B cell (primary cell): ENCODE measurements around the gene SLAIN2. TPM values are rescaled to one million over a fixed set of nuclear protein-coding genes. Genes with fewer than 3 reads are reported as not detected.
"Not testable (repeated sequence)": the region's sequence is repeated elsewhere in the genome, so short reads cannot be mapped to it uniquely, and the experiment has no call there.

Source experiments
- ATAC-seq: fragments of 200-7000 bp; cut with Tn5 transposase; one replicate; pipeline ENCODE4 v1.10.0; 2021; ENCODE audit warnings: low read depth, mild to moderate bottlenecking, moderate number of reproducible peaks, moderate library complexity
- CTCF ChIA-PET: fragments of 350-600 bp; sonication (Branson Sonifier 250); formaldehyde crosslinking; loops from one replicate; lab custom pipeline; 2021; ENCODE audit warnings: antibody characterized with exemption, inconsistent platforms; lab: Charles Lee
- POLR2A ChIA-PET: fragments of 350-600 bp; sonication (Branson Sonifier 250); formaldehyde crosslinking; loops from one replicate; lab custom pipeline; 2021; ENCODE audit warnings: antibody characterized with exemption; lab: Charles Lee
- DNase-seq: peaks from one replicate; pipeline ENCODE4 v3.0.0; 2013
- H2AFZ ChIP-seq: 2 replicates; pipeline ENCODE4 v1.6.1; 2012; ENCODE audit warnings: mild to moderate bottlenecking, low read depth, low read length; ENCODE audit not compliant: insufficient read depth, poor library complexity, severe bottlenecking
- H3K27ac ChIP-seq, 2 donors: 1 replicate in 1 of 2; 2 replicates in 1 of 2; pipeline ENCODE4 v1.5.1; 2012 to 2013; ENCODE audit warnings: low read length in 2 of 2, mild to moderate bottlenecking in 2 of 2, moderate library complexity in 1 of 2
- H3K27me3 ChIP-seq, 4 experiments: fragments of 200-600 bp in 1 of 4; sonication (generic) in 1 of 4; replicated peaks in 1 of 4; 1 replicate in 2 of 4; 2 replicates in 2 of 4; pipeline versions ENCODE4 v1.6.1 to v1.7.0; 2013 to 2016; ENCODE audit warnings: low read length in 3 of 4, mild to moderate bottlenecking in 2 of 4, mixed read lengths in 1 of 4, moderate library complexity in 1 of 4; ENCODE audit not compliant: insufficient read depth in 4 of 4, control insufficient read depth in 3 of 4; ENCODE audit errors: control extremely low read depth in 1 of 4
- H3K36me3 ChIP-seq, 2 experiments: replicated peaks in 1 of 2; 1 replicate in 1 of 2; 2 replicates in 1 of 2; pipeline versions ENCODE4 v1.6.1 to v1.7.1; 2013; ENCODE audit warnings: low read length in 1 of 2; ENCODE audit not compliant: insufficient read depth in 2 of 2, control insufficient read depth in 1 of 2; ENCODE audit errors: control extremely low read depth in 1 of 2, extremely low read depth in 1 of 2
- H3K4me1 ChIP-seq, 2 donors: fragments of 200-600 bp in 1 of 2; sonication (generic) in 1 of 2; 1 replicate in 1 of 2; 2 replicates in 1 of 2; pipeline versions ENCODE4 v1.5.1 to v1.6.1; 2013 to 2017; ENCODE audit warnings: low read length in 2 of 2; ENCODE audit not compliant: control insufficient read depth in 2 of 2, insufficient read depth in 2 of 2
- H3K4me2 ChIP-seq: replicated peaks from 2 replicates; pipeline ENCODE3; 2012; ENCODE audit warnings: mild to moderate bottlenecking, low read depth, low read length; ENCODE audit not compliant: poor library complexity, severe bottlenecking
- H3K4me3 ChIP-seq, 5 experiments: fragments of 200-600 bp in 1 of 5; sonication (generic) in 1 of 5; 1 replicate in 3 of 5; 2 replicates in 2 of 5; pipeline versions ENCODE4 v1.5.1 to v1.7.0; 2011 to 2016; ENCODE audit warnings: low read length in 4 of 5, mild to moderate bottlenecking in 4 of 5, low read depth in 2 of 5, control low read depth in 1 of 5, moderate library complexity in 1 of 5; ENCODE audit not compliant: insufficient read depth in 1 of 5; ENCODE audit errors: control extremely low read depth in 1 of 5, extremely low read depth in 1 of 5
- H3K79me2 ChIP-seq: fragments of 200-600 bp; sonication (generic); one replicate; pipeline ENCODE4 v1.6.0; 2016; ENCODE audit warnings: low read length; ENCODE audit not compliant: control insufficient read depth, insufficient read depth
- H3K9ac ChIP-seq: fragments of 200-600 bp; sonication (generic); 2 replicates; pipeline ENCODE4 v1.6.1; 2017; ENCODE audit warnings: mild to moderate bottlenecking, low read length, moderate library complexity
- H3K9me3 ChIP-seq, 3 donors: one replicate each; pipeline versions ENCODE4 v1.6.1 to v1.7.1; 2013; ENCODE audit warnings: low read length in 2 of 3; ENCODE audit not compliant: control insufficient read depth in 2 of 3, insufficient read depth in 1 of 3; ENCODE audit errors: control extremely low read depth in 1 of 3
- H4K20me1 ChIP-seq: 2 replicates; pipeline ENCODE4 v1.6.0; 2012; ENCODE audit warnings: mild to moderate bottlenecking, low read length; ENCODE audit not compliant: insufficient read depth, control insufficient read depth, poor library complexity, severe bottlenecking
- H3K27ac Mint-ChIP-seq: one replicate; pipeline ENCODE4 v1.8.0; 2021; ENCODE audit warnings: mixed read lengths
- H3K27me3 Mint-ChIP-seq: one replicate; pipeline ENCODE4 v1.8.0; 2021; ENCODE audit warnings: mixed read lengths
- H3K4me1 Mint-ChIP-seq: one replicate; pipeline ENCODE4 v1.8.0; 2021; ENCODE audit warnings: mixed read lengths
- H3K4me3 Mint-ChIP-seq: one replicate; pipeline ENCODE4 v1.8.0; 2021; ENCODE audit warnings: mixed read lengths
- H3K9me3 Mint-ChIP-seq: one replicate; pipeline ENCODE4 v1.8.0; 2022; ENCODE audit warnings: mixed read lengths; ENCODE audit not compliant: insufficient read depth
- CTCF ChIP-seq: fragments of 200-600 bp; IDR thresholded peaks from one replicate; pipeline ENCODE4 v1.8.0; 2022; ENCODE audit warnings: antibody characterized with exemption, mild to moderate bottlenecking
- EZH2 ChIP-seq: IDR thresholded peaks from 2 replicates; pipeline ENCODE4 v1.6.1; 2012; ENCODE audit warnings: borderline replicate concordance, low read depth, mild to moderate bottlenecking, moderate library complexity, low read length; ENCODE audit not compliant: insufficient read depth, poor library complexity, severe bottlenecking
- WGBS: methylation state at CpG from one replicate; pipeline ENCODE4 v1.1.5; 2013; ENCODE audit warnings: missing lambda C conversion rate; ENCODE audit not compliant: insufficient coverage; 5-methylcytosine and 5-hydroxymethylcytosine counted together
- intact Hi-C: fragments of 100-400 bp; cut with micrococcal nuclease; formaldehyde crosslinking; loops from one replicate; pipeline ENCODE4 v1.10.0; 2022
- polyA plus RNA-seq: library from polyadenylated mRNA; depleted of rRNA; stranded (reverse); fragments of >200 nt; gene quantifications from 2 replicates; pipeline ENCODE4 v1.2.3, GENCODE V29; 2012
- total RNA-seq, 2 donors: library from RNA; stranded (reverse); fragments of 120-200 nt in 1 of 2; gene quantifications; 1 replicate in 1 of 2; 2 replicates in 1 of 2; pipeline versions ENCODE4 v1.2.3 to v1.2.4, GENCODE V29; 2013 to 2022

The SLAIN2 gene
- total and polyA plus RNA-seq, 2 donors (not counting 1 experiment from before 2014, with no cell fraction given), result 19.7 to 69.1 TPM

GRCh38 chr4:48449151-48449550 is 107.8 kb downstream of the SLAIN2 start:
- Histone ChIP-seq H3K79me2 (no peaks in the 10 kb centered on the region), H3K4me1 (no peaks in the 10 kb centered on the region), H3K36me3 (no peaks in the 10 kb centered on the region), H3K4me2 (no peak overlapping the region), H3K4me3 (no peak overlapping the region), H3K27me3 (peaks cover 0 to 10% (median 0%) of the 10 kb centered on the region in 4 experiments), H2AFZ (no peak overlapping the region), H3K9ac (no peak overlapping the region), H4K20me1 (no peaks in the 10 kb centered on the region), H3K9me3 (no peaks in the 10 kb centered on the region), H3K27ac (no peak overlapping the region)
- intact Hi-C loops, result no loop called here
- ChIA-PET POLR2A (no interaction called here), CTCF (no interaction called here)
- DNase-seq, result no peak
- H3K27me3 Mint-ChIP-seq, result peaks cover 17% of the 10 kb centered on the region
- H3K27ac Mint-ChIP-seq, result no peak overlapping the region
- H3K4me3 Mint-ChIP-seq, result no peak overlapping the region
- no peaks in the 10 kb centered on the region for H3K9me3 Mint-ChIP-seq
- TF ChIP-seq EZH2 (no peak), CTCF (no peak)
- no peaks in the 10 kb centered on the region for H3K4me1 Mint-ChIP-seq
- ATAC-seq, result no peak
- 96% methylated on average over 4 of the region's 10 CpGs for WGBS

GRCh38 chr4:48450740-48451139 is 109.4 kb downstream of the SLAIN2 start:
- ATAC-seq, result no peak
- H3K4me3 Mint-ChIP-seq, result no peak overlapping the region
- Histone ChIP-seq H3K79me2 (no peaks in the 10 kb centered on the region), H4K20me1 (no peaks in the 10 kb centered on the region), H3K4me2 (no peak overlapping the region), H3K27me3 (peaks cover 0 to 10% (median 0%) of the 10 kb centered on the region in 4 experiments), H3K4me3 (no peak overlapping the region), H3K9ac (no peak overlapping the region), H3K9me3 (no peaks in the 10 kb centered on the region), H3K4me1 (no peaks in the 10 kb centered on the region), H3K36me3 (no peaks in the 10 kb centered on the region), H3K27ac (no peak overlapping the region), H2AFZ (no peak overlapping the region)
- DNase-seq, result no peak
- peaks cover 19% of the 10 kb centered on the region for H3K27me3 Mint-ChIP-seq
- TF ChIP-seq EZH2, result no peak
- no peak for TF ChIP-seq CTCF
- POLR2A ChIA-PET, result no interaction called here
- no peak overlapping the region for H3K27ac Mint-ChIP-seq
- intact Hi-C loops, result no loop called here
- CTCF ChIA-PET, result interaction anchor here (1.1 kb wide), 1 partner anchor 9 kb away, joined by 3 read pairs; no protein-coding TSS in a partner anchor
- WGBS, result 95% methylated on average over 2 of the region's 3 CpGs
- H3K9me3 Mint-ChIP-seq, result no peaks in the 10 kb centered on the region
- H3K4me1 Mint-ChIP-seq, result no peaks in the 10 kb centered on the region

GRCh38 chr4:48451656-48452055 is 110.3 kb downstream of the SLAIN2 start:
- H3K27me3 ChIP-seq, H3K4me3 ChIP-seq, H3K9me3 ChIP-seq, CTCF ChIA-PET, H4K20me1 ChIP-seq, H3K9ac ChIP-seq, intact Hi-C loops, DNase-seq, ATAC-seq, H3K27ac ChIP-seq, H2AFZ ChIP-seq, H3K36me3 ChIP-seq, H3K9me3 Mint-ChIP-seq, H3K4me1 Mint-ChIP-seq, H3K4me3 Mint-ChIP-seq, H3K4me1 ChIP-seq, POLR2A ChIA-PET, H3K79me2 ChIP-seq, H3K27ac Mint-ChIP-seq, H3K4me2 ChIP-seq: not testable (repeated sequence)
- 100% methylated on average over 2 of the region's 3 CpGs for WGBS
- H3K27me3 Mint-ChIP-seq, result peaks cover 26% of the 10 kb centered on the region
